ENCODE results near the gene UBR2.

Gene UBR2

DNA sequence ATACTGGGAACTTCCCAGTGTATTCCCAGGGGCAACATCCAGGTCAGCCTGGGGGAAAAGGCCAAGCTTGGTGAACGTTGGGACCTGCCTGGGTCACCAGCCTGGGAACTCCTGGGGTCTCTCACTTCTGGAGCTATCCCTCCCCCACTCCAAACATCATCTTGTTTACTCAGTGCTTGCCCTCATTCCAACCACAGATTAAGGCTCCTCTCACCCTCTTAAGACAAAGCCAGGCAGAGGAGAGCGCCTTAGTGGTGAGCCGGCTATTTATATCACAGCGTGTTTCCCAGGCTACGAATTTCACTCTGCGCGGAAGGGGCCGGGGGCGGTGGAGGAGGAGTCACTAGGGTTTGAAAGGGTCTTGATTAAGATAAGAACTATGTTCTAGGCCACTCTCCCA is 146.5 kb downstream of the UBR2 start:
- no peaks in the 10 kb centered on the region for H4K20me1 ChIP-seq (ENCODE audit: insufficient read depth, low read length, poor library complexity, severe bottlenecking)
- H3K36me3 ChIP-seq (ENCODE audit: insufficient read depth, low read length) = no peaks in the 10 kb centered on the region
- no peaks in the 10 kb centered on the region for H3F3A ChIP-seq (ENCODE audit: low read depth)
- no peak overlapping the region for H3K4me3 ChIP-seq (ENCODE audit: low read length, poor library complexity, severe bottlenecking)
- H3K79me2 ChIP-seq (ENCODE audit: insufficient read depth, low read length) = no peaks in the 10 kb centered on the region
- H3K4me1 ChIP-seq (ENCODE audit: insufficient read depth, low read length, poor library complexity, severe bottlenecking) = no peaks in the 10 kb centered on the region
- no peaks in the 10 kb centered on the region for H3K9me3 ChIP-seq (ENCODE audit: insufficient read depth, low read depth, low read length)
- H3K4me2 ChIP-seq (ENCODE audit: low read depth, low read length, poor library complexity, severe bottlenecking) = no peak overlapping the region
- no peak overlapping the region for H2AFZ ChIP-seq (ENCODE audit: low read length)
- H3K9me2 ChIP-seq (replicated peaks; ENCODE audit: low read depth, low read length) = no peaks in the 10 kb centered on the region
- H3K9ac ChIP-seq (ENCODE audit: low read depth, low read length, poor library complexity, severe bottlenecking) = no peak overlapping the region
- H3K27me3 ChIP-seq (ENCODE audit: insufficient read depth, low read length, poor library complexity, severe bottlenecking) = no peaks in the 10 kb centered on the region
- no peak for TF ChIP-seq EZH2phosphoT487 (IDR thresholded peaks at IDR 0.05; ENCODE audit: borderline replicate concordance)
- TF ChIP-seq, protein P1, sequence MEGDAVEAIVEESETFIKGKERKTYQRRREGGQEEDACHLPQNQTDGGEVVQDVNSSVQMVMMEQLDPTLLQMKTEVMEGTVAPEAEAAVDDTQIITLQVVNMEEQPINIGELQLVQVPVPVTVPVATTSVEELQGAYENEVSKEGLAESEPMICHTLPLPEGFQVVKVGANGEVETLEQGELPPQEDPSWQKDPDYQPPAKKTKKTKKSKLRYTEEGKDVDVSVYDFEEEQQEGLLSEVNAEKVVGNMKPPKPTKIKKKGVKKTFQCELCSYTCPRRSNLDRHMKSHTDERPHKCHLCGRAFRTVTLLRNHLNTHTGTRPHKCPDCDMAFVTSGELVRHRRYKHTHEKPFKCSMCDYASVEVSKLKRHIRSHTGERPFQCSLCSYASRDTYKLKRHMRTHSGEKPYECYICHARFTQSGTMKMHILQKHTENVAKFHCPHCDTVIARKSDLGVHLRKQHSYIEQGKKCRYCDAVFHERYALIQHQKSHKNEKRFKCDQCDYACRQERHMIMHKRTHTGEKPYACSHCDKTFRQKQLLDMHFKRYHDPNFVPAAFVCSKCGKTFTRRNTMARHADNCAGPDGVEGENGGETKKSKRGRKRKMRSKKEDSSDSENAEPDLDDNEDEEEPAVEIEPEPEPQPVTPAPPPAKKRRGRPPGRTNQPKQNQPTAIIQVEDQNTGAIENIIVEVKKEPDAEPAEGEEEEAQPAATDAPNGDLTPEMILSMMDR (conservative IDR thresholded peaks at IDR 0.05; ENCODE audit: low read length) = no peak

DNA sequence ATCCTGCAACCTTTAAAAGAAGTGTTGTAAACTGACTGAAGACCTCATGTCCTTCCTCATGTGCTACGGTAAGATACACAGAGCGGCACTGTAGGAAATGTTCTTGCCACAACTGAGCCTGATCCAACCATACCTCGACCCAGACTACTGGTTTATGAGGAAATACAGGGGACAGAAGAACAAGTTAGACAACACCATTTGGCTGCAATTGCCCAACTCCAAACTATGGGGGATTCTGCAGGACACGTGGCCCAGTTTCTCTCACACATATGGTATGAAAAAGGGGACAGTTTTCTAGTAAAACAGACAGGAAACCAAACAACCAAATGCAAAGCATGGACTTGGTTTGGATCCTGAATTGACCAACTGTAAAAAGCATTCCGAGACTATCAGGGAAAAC is 148.1 kb downstream of the UBR2 start:
- 0 out of 2 replicates have a peak overlapping the region, but pooled peaks have one; percentile 39 for H2AFZ ChIP-seq (ENCODE audit: low read length)
- H3K9me3 ChIP-seq (ENCODE audit: insufficient read depth, low read depth, low read length) = no peaks in the 10 kb centered on the region
- no peaks in the 10 kb centered on the region for H3F3A ChIP-seq (ENCODE audit: low read depth)
- no peaks in the 10 kb centered on the region for H3K4me1 ChIP-seq (ENCODE audit: insufficient read depth, low read length, poor library complexity, severe bottlenecking)
- H3K27me3 ChIP-seq (ENCODE audit: insufficient read depth, low read length, poor library complexity, severe bottlenecking) = no peaks in the 10 kb centered on the region
- H3K79me2 ChIP-seq (ENCODE audit: insufficient read depth, low read length) = no peaks in the 10 kb centered on the region
- TF ChIP-seq, protein P1 (conservative IDR thresholded peaks at IDR 0.05; ENCODE audit: low read length) = no peak
- TF ChIP-seq EZH2phosphoT487 (IDR thresholded peaks at IDR 0.05; ENCODE audit: borderline replicate concordance) = no peak
- no peaks in the 10 kb centered on the region for H3K36me3 ChIP-seq (ENCODE audit: insufficient read depth, low read length)
- no peaks in the 10 kb centered on the region for H4K20me1 ChIP-seq (ENCODE audit: insufficient read depth, low read length, poor library complexity, severe bottlenecking)
- no peak overlapping the region for H3K4me2 ChIP-seq (ENCODE audit: low read depth, low read length, poor library complexity, severe bottlenecking)
- no peak overlapping the region for H3K9ac ChIP-seq (ENCODE audit: low read depth, low read length, poor library complexity, severe bottlenecking)
- H3K9me2 ChIP-seq (replicated peaks; ENCODE audit: low read depth, low read length) = no peaks in the 10 kb centered on the region
- no peak overlapping the region for H3K4me3 ChIP-seq (ENCODE audit: low read length, poor library complexity, severe bottlenecking)

DNA sequence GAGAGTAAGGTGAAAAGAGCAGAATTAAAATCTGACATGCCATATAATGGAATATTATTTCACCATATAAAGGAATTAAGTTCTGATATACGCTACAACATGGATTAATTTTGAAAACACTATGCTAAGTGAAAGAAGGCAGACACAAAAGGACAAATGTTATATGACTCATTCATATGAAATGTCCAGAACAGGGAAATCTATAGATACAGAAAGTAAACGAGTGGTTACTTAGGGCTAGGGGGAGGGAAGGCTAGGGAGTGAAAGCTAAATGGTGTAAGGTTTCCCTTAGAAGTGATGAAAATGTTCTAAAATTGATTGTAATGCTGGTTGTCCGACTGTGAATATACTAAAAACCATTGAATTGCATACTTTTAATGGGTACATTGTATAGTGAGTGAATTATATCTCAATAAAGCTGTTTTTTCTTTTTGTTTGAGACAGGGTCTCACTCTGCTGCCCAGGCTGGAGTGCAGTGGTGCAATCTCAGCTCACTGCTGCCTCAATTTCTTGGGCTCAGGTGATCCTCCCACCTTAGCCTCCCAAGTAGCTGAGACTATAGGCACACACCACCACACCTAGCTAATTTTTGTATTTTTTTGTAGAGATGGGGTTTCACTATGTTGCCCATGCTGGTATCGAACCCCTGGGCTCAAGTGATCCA is 150.4 kb downstream of the UBR2 start:
- TF ChIP-seq EZH2phosphoT487 (IDR thresholded peaks at IDR 0.05; ENCODE audit: borderline replicate concordance) = no peak
- TF ChIP-seq, protein P1 (conservative IDR thresholded peaks at IDR 0.05; ENCODE audit: low read length) = no peak

More for the DNA sequence above, 150.4 kb downstream of the UBR2 start:
- Histone ChIP-seq H3K27me3 (ENCODE audit: insufficient read depth, low read length, poor library complexity, severe bottlenecking) (no peaks in the 10 kb centered on the region), H3K79me2 (ENCODE audit: insufficient read depth, low read length) (no peaks in the 10 kb centered on the region), H3K9me2 (replicated peaks; ENCODE audit: low read depth, low read length) (no peaks in the 10 kb centered on the region), H3F3A (ENCODE audit: low read depth) (no peaks in the 10 kb centered on the region), H3K9me3 (ENCODE audit: insufficient read depth, low read depth, low read length) (no peaks in the 10 kb centered on the region), H3K36me3 (ENCODE audit: insufficient read depth, low read length) (no peaks in the 10 kb centered on the region), H2AFZ (ENCODE audit: low read length) (no peak overlapping the region), H3K9ac (ENCODE audit: low read depth, low read length, poor library complexity, severe bottlenecking) (no peak overlapping the region), H3K4me3 (ENCODE audit: low read length, poor library complexity, severe bottlenecking) (no peak overlapping the region), H3K4me1 (ENCODE audit: insufficient read depth, low read length, poor library complexity, severe bottlenecking) (no peaks in the 10 kb centered on the region), H3K4me2 (ENCODE audit: low read depth, low read length, poor library complexity, severe bottlenecking) (no peak overlapping the region), H4K20me1 (ENCODE audit: insufficient read depth, low read length, poor library complexity, severe bottlenecking) (no peaks in the 10 kb centered on the region)

All from Loucy (cell line).